HepG2 (cell line): Measurements from ENCODE around the gene MACROD2. TPM values are rescaled to one million over a fixed set of nuclear protein-coding genes. Genes with fewer than 3 reads are reported as not detected.
A peak's percentile ranks its signal among the peaks of the same experiment; 100 is the strongest.

Experiments
- CREM ChIP-seq, 2 experiments: sonication (generic) in 1 of 2; formaldehyde crosslinking in 1 of 2; IDR thresholded peaks; 2 replicates each; pipeline versions ENCODE4 v1.4.0 to v1.6.1; 2016 to 2020; ENCODE audit warnings: antibody characterized with exemption in 1 of 2, mild to moderate bottlenecking in 1 of 2, missing genetic modification reagents in 1 of 2
- HNRNPH1 ChIP-seq: fragments of 200-400 bp; formaldehyde crosslinking; optimal IDR thresholded peaks from 2 replicates; pipeline ENCODE3; 2017; ENCODE audit warnings: mild to moderate bottlenecking, low read depth, low read length
- IKZF1 ChIP-seq: fragments of 450-650 bp; IDR thresholded peaks from 2 replicates; pipeline ENCODE4 v1.7.1; 2016
- KAT7 ChIP-seq: IDR thresholded peaks from 2 replicates; pipeline ENCODE4 v1.6.1; 2018; ENCODE audit warnings: borderline replicate concordance, missing compliant biosample characterization
- NFE2 ChIP-seq: sonication (generic); formaldehyde crosslinking; IDR thresholded peaks from 2 replicates; pipeline ENCODE4 v1.4.0; 2020; ENCODE audit warnings: missing genetic modification reagents
- PATZ1 ChIP-seq: sonication (generic); formaldehyde crosslinking; IDR thresholded peaks from 2 replicates; pipeline ENCODE4 v1.4.0; 2020; ENCODE audit warnings: missing genetic modification reagents
- PLSCR1 ChIP-seq: sonication (generic); formaldehyde crosslinking; IDR thresholded peaks from 2 replicates; pipeline ENCODE4 v1.5.0; 2020; ENCODE audit warnings: missing genetic modification reagents, mild to moderate bottlenecking, borderline replicate concordance
- POLR2AphosphoS2 ChIP-seq: IDR thresholded peaks from 2 replicates; pipeline ENCODE4 v1.6.1; 2011; ENCODE audit warnings: low read depth, low read length, improper control_type of control experiment
- SALL1 ChIP-seq: sonication (generic); formaldehyde crosslinking; IDR thresholded peaks from 2 replicates; pipeline ENCODE4 v1.8.0; 2022; ENCODE audit warnings: mild to moderate bottlenecking, missing genetic modification reagents
- SMAD1 ChIP-seq: sonication (generic); formaldehyde crosslinking; IDR thresholded peaks from 2 replicates; pipeline ENCODE4 v1.4.0; 2020; ENCODE audit warnings: missing genetic modification reagents, low read depth, mild to moderate bottlenecking, borderline replicate concordance
- SRY ChIP-seq: sonication (generic); formaldehyde crosslinking; IDR thresholded peaks from 2 replicates; pipeline ENCODE4 v1.8.0; 2022; ENCODE audit warnings: mild to moderate bottlenecking, missing genetic modification reagents
- TAF15 ChIP-seq: fragments of 200-400 bp; formaldehyde crosslinking; IDR thresholded peaks from one replicate; pipeline ENCODE4 v1.6.1; 2018; ENCODE audit warnings: mild to moderate bottlenecking, low read depth, low read length; ENCODE audit not compliant: poor library complexity, severe bottlenecking
- ZFP36L1 ChIP-seq: sonication (generic); formaldehyde crosslinking; IDR thresholded peaks from 2 replicates; pipeline ENCODE4 v1.8.0; 2022; ENCODE audit warnings: mild to moderate bottlenecking, missing genetic modification reagents, moderate library complexity
- ZNF282 ChIP-seq: fragments of 450-650 bp; IDR thresholded peaks from 2 replicates; pipeline ENCODE4 v1.6.1; 2018; ENCODE audit not compliant: partially characterized antibody
- ZNF616 ChIP-seq: sonication (generic); formaldehyde crosslinking; IDR thresholded peaks from 2 replicates; pipeline ENCODE4 v1.5.0; 2020; ENCODE audit warnings: low read depth, mild to moderate bottlenecking, missing genetic modification reagents
- ZNF629 ChIP-seq: sonication (generic); formaldehyde crosslinking; conservative IDR thresholded peaks from 2 replicates; pipeline ENCODE4 v1.5.0; 2020; ENCODE audit warnings: missing genetic modification reagents
- ZNF660 ChIP-seq: sonication (generic); formaldehyde crosslinking; IDR thresholded peaks from 2 replicates; pipeline ENCODE4 v1.5.1; 2020; ENCODE audit warnings: mild to moderate bottlenecking, low read depth, missing genetic modification reagents, borderline replicate concordance
- ZNF878 ChIP-seq: sonication (generic); formaldehyde crosslinking; IDR thresholded peaks from 2 replicates; pipeline ENCODE4 v1.8.1; 2023; ENCODE audit warnings: mild to moderate bottlenecking, missing genetic modification reagents, moderate library complexity
- ZSCAN31 ChIP-seq: sonication (generic); formaldehyde crosslinking; IDR thresholded peaks from 2 replicates; pipeline ENCODE4 v1.5.0; 2020; ENCODE audit warnings: low read depth, mild to moderate bottlenecking, missing genetic modification reagents
- polyA plus RNA-seq, 8 experiments: library from polyadenylated mRNA; depleted of rRNA in 3 of 8; stranded (reverse) in 7 of 8; unstranded in 1 of 8; fragments of >200 nt; fragmentation: Illumina TruSeq in 4 of 8; extraction: Trizol in 4 of 8; gene quantifications; 2 replicates each; pipeline versions ENCODE4 v1.2.1 to v1.2.3, GENCODE V29; 2011 to 2016; ENCODE audit warnings: low read depth in 4 of 8, missing spikeins in 1 of 8, mixed read lengths in 1 of 8; ENCODE audit not compliant: insufficient read depth in 1 of 8
- total RNA-seq, 5 experiments: library from RNA; depleted of rRNA; stranded (reverse); fragments of >200 nt; fragmentation: Illumina TruSeq; extraction: Trizol; gene quantifications; 2 replicates each; pipeline ENCODE4 v1.2.3, GENCODE V29; 2016; ENCODE audit warnings: low read depth in 1 of 5
- TF ChIP-seq, protein P1 (sequence below): IDR thresholded peaks from 2 replicates; pipeline ENCODE4 v1.6.1; 2016
- TF ChIP-seq, protein P2 (sequence below): sonication (generic); formaldehyde crosslinking; IDR thresholded peaks from 2 replicates; pipeline ENCODE4 v1.4.0; 2020; ENCODE audit warnings: mild to moderate bottlenecking, missing genetic modification reagents, borderline replicate concordance
- TF ChIP-seq, protein P3 (sequence below): sonication (generic); formaldehyde crosslinking; IDR thresholded peaks from 2 replicates; pipeline ENCODE4 v1.8.1; 2023; ENCODE audit warnings: missing genetic modification reagents, mild to moderate bottlenecking, borderline replicate concordance
- TF ChIP-seq, protein P4 (sequence below): sonication (generic); formaldehyde crosslinking; IDR thresholded peaks from 2 replicates; pipeline ENCODE4 v1.8.0; 2022; ENCODE audit warnings: low read depth, missing genetic modification reagents

MACROD2 gene
- total and polyA plus RNA-seq, 2 of the 13 experiments (the other 11 are each of a cell fraction or from before 2014, with no cell fraction given): 0.13 to 0.51 TPM

DNA sequence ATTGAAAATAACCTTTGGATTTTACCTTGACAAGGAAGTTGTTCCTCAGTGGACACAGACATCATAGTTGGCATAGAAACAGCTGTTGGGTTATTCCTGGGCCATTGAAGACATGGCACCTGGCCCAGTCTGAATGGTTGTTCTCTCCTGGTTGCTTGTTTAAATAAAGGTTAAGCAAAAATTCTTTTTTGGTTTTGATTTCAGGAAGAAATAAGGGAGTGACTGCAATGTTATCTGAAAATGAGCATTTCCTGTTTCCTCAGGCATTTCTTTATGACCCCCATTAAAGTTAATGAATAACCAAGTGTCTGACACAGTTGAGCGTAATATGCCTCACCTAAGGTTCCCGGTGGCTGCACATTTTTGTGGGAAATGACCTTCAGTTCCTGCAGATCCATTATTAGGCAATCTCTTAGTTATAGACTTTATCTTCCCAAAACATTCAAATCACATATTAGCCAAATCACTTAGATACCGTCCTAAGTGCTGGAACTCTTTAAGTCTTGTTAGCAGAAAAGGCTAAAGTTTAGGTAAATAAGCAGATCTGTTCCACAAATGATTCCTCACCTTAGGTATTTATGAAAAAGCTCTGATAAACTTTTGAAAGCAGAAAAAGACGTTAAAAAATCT, 990.8 kb downstream of the MACROD2 start (continued):
- TF ChIP-seq ZNF616 (CRISPR knock-in tag) (no peak; the same call in 1 of the 2 replicates), HNRNPH1 (no peak), NFE2 (CRISPR knock-in tag) (no peak), SRY (CRISPR knock-in tag) (no peak; the same call in 1 of the 2 replicates), SMAD1 (CRISPR knock-in tag) (no peak), ZNF282 (no peak), ZNF629 (CRISPR knock-in tag) (no peak), CREM (IDR thresholded peaks at IDR 0.05) (peak; percentile 91), CREM (CRISPR knock-in tag; IDR thresholded peaks at IDR 0.05) (no peak), ZNF878 (CRISPR knock-in tag) (peak; percentile 79; the same call in 1 of the 2 replicates), TAF15 (no peak), POLR2AphosphoS2 (no peak; the same call in 1 of the 2 replicates), KAT7 (no peak), ZSCAN31 (CRISPR knock-in tag) (no peak), ZFP36L1 (CRISPR knock-in tag) (peak; percentile 87; the same call in 1 of the 2 replicates), SALL1 (CRISPR knock-in tag) (peak; percentile 84; the same call in 1 of the 2 replicates), PATZ1 (CRISPR knock-in tag) (peak; percentile 78), IKZF1 (no peak), ZNF660 (no peak), PLSCR1 (no peak)
- TF ChIP-seq, protein P1, sequence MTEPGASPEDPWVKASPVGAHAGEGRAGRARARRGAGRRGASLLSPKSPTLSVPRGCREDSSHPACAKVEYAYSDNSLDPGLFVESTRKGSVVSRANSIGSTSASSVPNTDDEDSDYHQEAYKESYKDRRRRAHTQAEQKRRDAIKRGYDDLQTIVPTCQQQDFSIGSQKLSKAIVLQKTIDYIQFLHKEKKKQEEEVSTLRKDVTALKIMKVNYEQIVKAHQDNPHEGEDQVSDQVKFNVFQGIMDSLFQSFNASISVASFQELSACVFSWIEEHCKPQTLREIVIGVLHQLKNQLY (CRISPR knock-in tag): peak; percentile 72
- TF ChIP-seq, protein P2, sequence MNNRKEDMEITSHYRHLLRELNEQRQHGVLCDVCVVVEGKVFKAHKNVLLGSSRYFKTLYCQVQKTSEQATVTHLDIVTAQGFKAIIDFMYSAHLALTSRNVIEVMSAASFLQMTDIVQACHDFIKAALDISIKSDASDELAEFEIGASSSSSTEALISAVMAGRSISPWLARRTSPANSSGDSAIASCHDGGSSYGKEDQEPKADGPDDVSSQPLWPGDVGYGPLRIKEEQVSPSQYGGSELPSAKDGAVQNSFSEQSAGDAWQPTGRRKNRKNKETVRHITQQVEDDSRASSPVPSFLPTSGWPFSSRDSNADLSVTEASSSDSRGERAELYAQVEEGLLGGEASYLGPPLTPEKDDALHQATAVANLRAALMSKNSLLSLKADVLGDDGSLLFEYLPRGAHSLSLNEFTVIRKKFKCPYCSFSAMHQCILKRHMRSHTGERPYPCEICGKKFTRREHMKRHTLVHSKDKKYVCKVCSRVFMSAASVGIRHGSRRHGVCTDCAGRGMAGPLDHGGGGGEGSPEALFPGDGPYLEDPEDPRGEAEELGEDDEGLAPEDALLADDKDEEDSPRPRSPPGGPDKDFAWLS (CRISPR knock-in tag): no peak
- TF ChIP-seq, protein P3, sequence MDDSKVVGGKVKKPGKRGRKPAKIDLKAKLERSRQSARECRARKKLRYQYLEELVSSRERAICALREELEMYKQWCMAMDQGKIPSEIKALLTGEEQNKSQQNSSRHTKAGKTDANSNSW (CRISPR knock-in tag): no peak
- TF ChIP-seq, protein P4, sequence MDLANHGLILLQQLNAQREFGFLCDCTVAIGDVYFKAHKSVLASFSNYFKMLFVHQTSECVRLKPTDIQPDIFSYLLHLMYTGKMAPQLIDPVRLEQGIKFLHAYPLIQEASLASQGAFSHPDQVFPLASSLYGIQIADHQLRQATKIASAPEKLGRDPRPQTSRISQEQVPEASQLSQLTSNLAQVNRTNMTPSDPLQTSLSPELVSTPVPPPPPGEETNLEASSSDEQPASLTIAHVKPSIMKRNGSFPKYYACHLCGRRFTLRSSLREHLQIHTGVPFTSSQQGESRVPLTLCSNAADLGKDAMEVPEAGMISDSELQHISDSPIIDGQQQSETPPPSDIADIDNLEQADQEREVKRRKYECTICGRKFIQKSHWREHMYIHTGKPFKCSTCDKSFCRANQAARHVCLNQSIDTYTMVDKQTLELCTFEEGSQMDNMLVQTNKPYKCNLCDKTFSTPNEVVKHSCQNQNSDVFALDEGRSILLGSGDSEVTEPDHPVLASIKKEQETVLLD (CRISPR knock-in tag): no peak
